ENCODE data around the gene PLA2G4A.

PLA2G4A gene

GRCh38 chr1:186937016-186937670, 108.4 kb downstream of the PLA2G4A start:
- no peak for TF ChIP-seq CTCF (IDR thresholded peaks at IDR 0.05; ENCODE audit: low read depth, low read length)

GRCh38 chr1:186943891-186944686, 115.3 kb downstream of the PLA2G4A start:
- H3K4me3 ChIP-seq (ENCODE audit: low read depth, low read length), result no peak overlapping the region
- TF ChIP-seq CTCF (IDR thresholded peaks at IDR 0.05; ENCODE audit: low read depth, low read length), result no peak

More at GRCh38 chr1:186937016-186937670, 108.4 kb downstream of the PLA2G4A start:
- H3K4me3 ChIP-seq (ENCODE audit: low read depth, low read length), result no peak overlapping the region

- no peak for TF ChIP-seq CTCF (IDR thresholded peaks at IDR 0.05; ENCODE audit: low read depth, low read length)
- no peak overlapping the region for H3K4me3 ChIP-seq (ENCODE audit: low read depth, low read length)
Measured at GRCh38 chr1:186945146-186945545, 116.4 kb downstream of the PLA2G4A start.

GRCh38 chr1:186948535-186948934, 119.8 kb downstream of the PLA2G4A start:
- TF ChIP-seq CTCF (IDR thresholded peaks at IDR 0.05; ENCODE audit: low read depth, low read length), result no peak
- H3K4me3 ChIP-seq (ENCODE audit: low read depth, low read length), result no peak overlapping the region

GRCh38 chr1:186949173-186949572, 120.4 kb downstream of the PLA2G4A start:
- TF ChIP-seq CTCF (IDR thresholded peaks at IDR 0.05; ENCODE audit: low read depth, low read length), result no peak
- H3K4me3 ChIP-seq (ENCODE audit: low read depth, low read length), result no peak overlapping the region

GRCh38 chr1:186950547-186950946, 121.8 kb downstream of the PLA2G4A start:
- TF ChIP-seq CTCF (IDR thresholded peaks at IDR 0.05; ENCODE audit: low read depth, low read length), result no peak
- H3K4me3 ChIP-seq (ENCODE audit: low read depth, low read length), result no peak overlapping the region

- no peak overlapping the region for H3K4me3 ChIP-seq (ENCODE audit: low read depth, low read length)
- no peak for TF ChIP-seq CTCF (IDR thresholded peaks at IDR 0.05; ENCODE audit: low read depth, low read length)
Measured at GRCh38 chr1:186953876-186954275, 125.1 kb downstream of the PLA2G4A start.

All from WI38 (cell line).